ENCODE data around the gene NFX1. TPM values are rescaled to one million over a fixed set of nuclear protein-coding genes. Genes with fewer than 3 reads are reported as not detected.

Gene NFX1
- total RNA-seq: 15.1 TPM

DNA sequence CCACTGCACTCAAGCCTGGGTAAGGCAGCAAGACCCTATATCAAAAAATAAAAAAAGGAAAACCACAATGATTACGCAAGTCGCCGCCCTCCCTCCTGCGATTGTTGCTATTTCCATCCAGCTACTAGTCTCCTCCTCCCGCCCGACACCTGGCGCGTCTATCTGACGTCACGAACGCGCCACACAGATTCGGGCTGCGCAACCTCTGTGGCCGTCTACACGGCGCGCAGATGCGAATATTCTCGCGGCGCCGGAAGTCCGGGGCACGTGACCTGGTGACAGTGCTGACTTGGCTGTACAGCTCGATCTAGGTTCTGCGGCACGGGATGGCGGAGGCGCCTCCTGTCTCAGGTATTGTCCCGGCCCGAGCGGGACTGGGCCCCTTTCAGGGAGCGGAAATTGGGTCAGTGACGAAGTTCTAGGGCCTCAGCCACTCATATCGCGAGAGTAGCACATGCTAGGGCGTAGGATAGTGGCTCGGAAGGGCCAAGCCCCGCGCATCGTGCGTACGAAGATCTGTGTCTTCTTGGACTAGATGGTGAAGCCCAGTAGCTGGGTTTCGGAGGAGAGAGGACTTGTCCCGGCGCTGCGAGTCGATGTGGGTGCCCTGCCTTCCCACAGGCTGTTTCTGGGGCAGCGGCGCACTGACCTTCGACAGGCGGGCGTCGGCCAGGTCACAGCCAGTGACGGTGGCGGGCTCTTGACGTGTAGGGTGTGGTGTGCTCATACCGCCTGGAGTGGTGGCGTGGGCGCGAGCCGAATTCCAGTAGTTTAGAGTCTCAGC lies at the start of gene NFX1:
Gene NFX1 (plus strand): TSS at position 270 of the 784 bp plus-strand sequence. CDS start 57 bp downstream, at position 327.
- peak within 1 kb of the TSS; percentile 96 to 100 (median 98) for H3K4me3 ChIP-seq (ENCODE audit: low read length in 3 of 3)
- H3K4me1 ChIP-seq (ENCODE audit: control insufficient read depth in 3 of 3, insufficient read depth in 3 of 3, low read length in 3 of 3): peaks cover 30 to 62% (median 32%) of the 10 kb centered on the region in 3 donors
- peaks cover 4 to 7% (median 7%) of the 10 kb centered on the region in 3 donors for H3K36me3 ChIP-seq (ENCODE audit: control insufficient read depth in 3 of 3, insufficient read depth in 3 of 3, low read length in 3 of 3)

GRCh38 chr9:33241298-33241697 lies 49.0 kb upstream of the NFX1 start:
- Histone ChIP-seq H3K4me3 (ENCODE audit: low read length in 3 of 3) (no peak overlapping the region), H3K27me3 (ENCODE audit: control insufficient read depth in 3 of 3, insufficient read depth in 3 of 3, low read length in 3 of 3) (peaks cover 0 to under 1% (median 0%) of the 10 kb centered on the region in 3 donors), H3K9me3 (ENCODE audit: control insufficient read depth in 3 of 3, low read length in 3 of 3) (no peaks in the 10 kb centered on the region), H3K36me3 (ENCODE audit: control insufficient read depth in 3 of 3, insufficient read depth in 3 of 3, low read length in 3 of 3) (no peaks in the 10 kb centered on the region), H3K9ac (ENCODE audit: low read depth in 1 of 3, low read length in 3 of 3) (no peak overlapping the region), H3K4me1 (ENCODE audit: control insufficient read depth in 3 of 3, insufficient read depth in 3 of 3, low read length in 3 of 3) (peaks cover 12 to 20% (median 13%) of the 10 kb centered on the region in 3 donors), H3K27ac (ENCODE audit: low read depth, low read length) (no peak overlapping the region)

More for the DNA sequence above, at the start of gene NFX1:
- H3K27ac ChIP-seq (ENCODE audit: low read depth, low read length): peak within 1 kb of the TSS; percentile 99
- peak within 1 kb of the TSS; percentile 99 to 100 (median 99) for H3K9ac ChIP-seq (ENCODE audit: low read depth in 1 of 3, low read length in 3 of 3)
- H3K9me3 ChIP-seq (ENCODE audit: control insufficient read depth in 3 of 3, low read length in 3 of 3): no peaks in the 10 kb centered on the region
- no peaks in the 10 kb centered on the region for H3K27me3 ChIP-seq (ENCODE audit: control insufficient read depth in 3 of 3, insufficient read depth in 3 of 3, low read length in 3 of 3)

DNA sequence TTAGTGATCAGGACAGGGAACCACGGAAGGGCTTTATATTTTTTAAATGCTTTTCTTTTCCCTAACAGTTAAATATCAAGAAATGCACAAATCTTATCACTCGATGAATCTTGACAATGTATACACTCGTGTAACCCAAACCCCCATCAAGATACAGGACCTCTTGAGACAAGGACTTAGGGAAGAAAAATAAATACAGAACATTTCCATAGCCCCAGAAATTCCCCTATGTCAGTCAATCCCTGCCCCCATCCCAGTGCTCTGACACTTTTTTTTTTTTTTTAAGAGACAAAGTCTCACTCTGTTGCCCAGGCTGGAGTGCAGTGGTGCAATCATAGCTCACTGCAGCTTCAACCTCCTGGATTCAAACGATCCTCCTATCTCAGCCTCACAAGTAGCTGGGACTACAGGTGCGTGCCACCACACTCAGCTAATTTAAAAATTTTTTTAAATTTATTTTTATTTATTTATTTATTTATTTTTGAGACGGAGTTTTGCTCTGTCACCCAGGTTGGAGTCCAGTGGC lies 47.6 kb upstream of the NFX1 start:
- Histone ChIP-seq H3K4me1 (ENCODE audit: control insufficient read depth in 3 of 3, insufficient read depth in 3 of 3, low read length in 3 of 3) (peaks cover 12 to 20% (median 13%) of the 10 kb centered on the region in 3 donors), H3K36me3 (ENCODE audit: control insufficient read depth in 3 of 3, insufficient read depth in 3 of 3, low read length in 3 of 3) (peaks cover 0 to under 1% (median 0%) of the 10 kb centered on the region in 3 donors), H3K9me3 (ENCODE audit: control insufficient read depth in 3 of 3, low read length in 3 of 3) (no peaks in the 10 kb centered on the region), H3K4me3 (ENCODE audit: low read length in 3 of 3) (no peak overlapping the region), H3K27ac (ENCODE audit: low read depth, low read length) (no peak overlapping the region), H3K27me3 (ENCODE audit: control insufficient read depth in 3 of 3, insufficient read depth in 3 of 3, low read length in 3 of 3) (no peaks in the 10 kb centered on the region), H3K9ac (ENCODE audit: low read depth in 1 of 3, low read length in 3 of 3) (no peak overlapping the region)

GRCh38 chr9:33244137-33244784 lies 46.1 kb upstream of the NFX1 start:
- Histone ChIP-seq H3K9me3 (ENCODE audit: control insufficient read depth in 3 of 3, low read length in 3 of 3) (no peaks in the 10 kb centered on the region), H3K9ac (ENCODE audit: low read depth in 1 of 3, low read length in 3 of 3) (no peak overlapping the region), H3K4me1 (ENCODE audit: control insufficient read depth in 3 of 3, insufficient read depth in 3 of 3, low read length in 3 of 3) (peaks cover 12 to 18% (median 12%) of the 10 kb centered on the region in 3 donors), H3K27me3 (ENCODE audit: control insufficient read depth in 3 of 3, insufficient read depth in 3 of 3, low read length in 3 of 3) (no peaks in the 10 kb centered on the region), H3K36me3 (ENCODE audit: control insufficient read depth in 3 of 3, insufficient read depth in 3 of 3, low read length in 3 of 3) (peaks cover 2 to 10% (median 9%) of the 10 kb centered on the region in 3 donors), H3K27ac (ENCODE audit: low read depth, low read length) (no peak overlapping the region), H3K4me3 (ENCODE audit: low read length in 3 of 3) (no peak overlapping the region)

GRCh38 chr9:33245341-33245740 lies 45.0 kb upstream of the NFX1 start:
- no peaks in the 10 kb centered on the region for H3K9me3 ChIP-seq (ENCODE audit: control insufficient read depth in 3 of 3, low read length in 3 of 3)
- H3K4me1 ChIP-seq (ENCODE audit: control insufficient read depth in 3 of 3, insufficient read depth in 3 of 3, low read length in 3 of 3): peaks cover 1 to 7% (median 3%) of the 10 kb centered on the region in 3 donors
- H3K9ac ChIP-seq (ENCODE audit: low read depth in 1 of 3, low read length in 3 of 3): no peak overlapping the region
- H3K27ac ChIP-seq (ENCODE audit: low read depth, low read length): no peak overlapping the region
- H3K4me3 ChIP-seq (ENCODE audit: low read length in 3 of 3): no peak overlapping the region
- peaks cover 3 to 18% (median 12%) of the 10 kb centered on the region in 3 donors for H3K36me3 ChIP-seq (ENCODE audit: control insufficient read depth in 3 of 3, insufficient read depth in 3 of 3, low read length in 3 of 3)
- H3K27me3 ChIP-seq (ENCODE audit: control insufficient read depth in 3 of 3, insufficient read depth in 3 of 3, low read length in 3 of 3): no peaks in the 10 kb centered on the region

DNA sequence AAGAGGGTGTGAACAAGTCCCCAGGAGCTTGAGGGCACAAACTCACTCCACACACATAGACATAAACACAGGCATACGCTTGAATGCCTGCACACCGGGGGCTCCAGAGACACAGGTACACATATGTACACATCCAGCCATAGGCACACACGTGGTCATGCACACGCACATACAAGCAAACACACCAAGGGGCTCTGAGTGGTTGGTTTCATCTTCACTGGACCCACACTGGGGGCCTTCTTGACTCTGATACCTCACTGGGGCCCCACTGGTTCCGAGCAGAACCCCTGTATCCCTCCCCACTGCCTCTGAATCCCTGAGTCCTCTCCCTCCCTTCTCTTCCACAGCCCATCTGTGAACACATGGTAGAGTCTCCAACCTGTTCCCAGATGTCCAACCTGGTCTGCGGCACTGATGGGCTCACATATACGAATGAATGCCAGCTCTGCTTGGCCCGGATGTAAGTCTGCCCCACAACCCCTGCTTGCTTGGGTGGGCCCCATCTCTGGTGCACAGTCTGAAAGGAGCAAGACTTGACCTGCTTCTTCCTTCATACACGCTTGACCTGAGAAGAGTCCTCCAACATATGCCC lies 44.0 kb upstream of the NFX1 start:
- Histone ChIP-seq H3K9me3 (ENCODE audit: control insufficient read depth in 3 of 3, low read length in 3 of 3) (no peaks in the 10 kb centered on the region), H3K27ac (ENCODE audit: low read depth, low read length) (no peak overlapping the region), H3K27me3 (ENCODE audit: control insufficient read depth in 3 of 3, insufficient read depth in 3 of 3, low read length in 3 of 3) (no peaks in the 10 kb centered on the region), H3K36me3 (ENCODE audit: control insufficient read depth in 3 of 3, insufficient read depth in 3 of 3, low read length in 3 of 3) (peaks cover 3 to 19% (median 15%) of the 10 kb centered on the region in 3 donors), H3K4me1 (ENCODE audit: control insufficient read depth in 3 of 3, insufficient read depth in 3 of 3, low read length in 3 of 3) (no peaks in the 10 kb centered on the region), H3K4me3 (ENCODE audit: low read length in 3 of 3) (no peak overlapping the region), H3K9ac (ENCODE audit: low read depth in 1 of 3, low read length in 3 of 3) (no peak overlapping the region)

DNA sequence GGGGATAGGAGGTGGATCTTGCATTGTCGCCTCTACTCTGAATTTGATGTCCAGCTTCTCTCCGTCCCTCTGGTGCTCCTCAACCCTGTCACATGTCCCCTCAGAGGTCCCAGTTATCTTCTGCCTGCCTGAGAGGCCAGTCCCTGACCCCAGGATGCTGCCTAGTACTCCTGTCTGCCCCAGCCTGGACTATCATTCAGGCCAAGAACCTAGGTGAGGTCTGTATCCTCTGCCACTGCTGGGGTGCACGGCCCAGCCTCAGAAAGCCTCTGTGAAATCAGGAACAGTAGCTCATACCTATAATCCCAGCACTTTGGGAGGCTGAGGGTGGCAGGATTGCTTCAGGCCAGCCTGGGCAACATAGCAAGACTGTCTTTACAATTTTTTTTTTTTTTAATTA lies 41.7 kb upstream of the NFX1 start:
- Histone ChIP-seq H3K9ac (ENCODE audit: low read depth in 1 of 3, low read length in 3 of 3) (no peak overlapping the region), H3K9me3 (ENCODE audit: control insufficient read depth in 3 of 3, low read length in 3 of 3) (no peaks in the 10 kb centered on the region), H3K4me1 (ENCODE audit: control insufficient read depth in 3 of 3, insufficient read depth in 3 of 3, low read length in 3 of 3) (no peaks in the 10 kb centered on the region), H3K27ac (ENCODE audit: low read depth, low read length) (no peak overlapping the region), H3K27me3 (ENCODE audit: control insufficient read depth in 3 of 3, insufficient read depth in 3 of 3, low read length in 3 of 3) (no peaks in the 10 kb centered on the region), H3K4me3 (ENCODE audit: low read length in 3 of 3) (no peak overlapping the region), H3K36me3 (ENCODE audit: control insufficient read depth in 3 of 3, insufficient read depth in 3 of 3, low read length in 3 of 3) (peaks cover 17 to 30% (median 27%) of the 10 kb centered on the region in 3 donors)

DNA sequence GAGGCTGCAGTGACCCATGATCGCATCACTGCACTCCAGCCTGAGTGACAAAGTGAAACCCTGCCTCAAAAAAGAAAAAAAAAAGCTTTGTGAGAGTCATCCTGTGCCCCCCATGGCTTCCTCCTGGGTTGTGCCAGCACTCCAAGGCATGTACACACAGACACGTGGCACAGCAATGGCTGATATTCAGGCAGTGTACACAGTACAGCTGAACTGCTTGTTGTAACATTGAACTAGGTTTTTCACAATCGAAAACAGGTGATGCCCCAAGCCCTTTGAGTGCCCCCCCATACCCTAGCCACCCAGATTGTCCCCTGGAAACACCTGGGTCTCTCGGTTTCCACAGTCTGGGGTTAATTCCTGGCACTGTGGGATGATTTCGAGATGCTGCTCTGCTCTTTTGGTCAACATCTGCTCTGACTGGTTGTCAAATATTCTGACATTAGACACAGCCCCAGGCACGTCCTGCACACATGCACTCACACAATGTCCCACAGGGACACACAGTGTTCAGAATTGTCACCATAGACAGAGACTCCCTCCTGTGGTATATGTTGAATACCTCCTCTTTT lies 41.1 kb upstream of the NFX1 start:
- Histone ChIP-seq H3K27me3 (ENCODE audit: control insufficient read depth in 3 of 3, insufficient read depth in 3 of 3, low read length in 3 of 3) (no peaks in the 10 kb centered on the region), H3K4me3 (ENCODE audit: low read length in 3 of 3) (no peak overlapping the region), H3K27ac (ENCODE audit: low read depth, low read length) (no peak overlapping the region), H3K9ac (ENCODE audit: low read depth in 1 of 3, low read length in 3 of 3) (peak overlapping the region in 1 of 3 donors; percentile 12), H3K36me3 (ENCODE audit: control insufficient read depth in 3 of 3, insufficient read depth in 3 of 3, low read length in 3 of 3) (peaks cover 18 to 31% (median 27%) of the 10 kb centered on the region in 3 donors), H3K9me3 (ENCODE audit: control insufficient read depth in 3 of 3, low read length in 3 of 3) (no peaks in the 10 kb centered on the region), H3K4me1 (ENCODE audit: control insufficient read depth in 3 of 3, insufficient read depth in 3 of 3, low read length in 3 of 3) (no peaks in the 10 kb centered on the region)

- no peaks in the 10 kb centered on the region for H3K9me3 ChIP-seq (ENCODE audit: control insufficient read depth in 3 of 3, low read length in 3 of 3)
- H3K9ac ChIP-seq (ENCODE audit: low read depth in 1 of 3, low read length in 3 of 3): no peak overlapping the region
- H3K27me3 ChIP-seq (ENCODE audit: control insufficient read depth in 3 of 3, insufficient read depth in 3 of 3, low read length in 3 of 3): no peaks in the 10 kb centered on the region
- no peak overlapping the region for H3K4me3 ChIP-seq (ENCODE audit: low read length in 3 of 3)
- H3K27ac ChIP-seq (ENCODE audit: low read depth, low read length): no peak overlapping the region
- H3K4me1 ChIP-seq (ENCODE audit: control insufficient read depth in 3 of 3, insufficient read depth in 3 of 3, low read length in 3 of 3): no peaks in the 10 kb centered on the region
- peaks cover 26 to 39% (median 35%) of the 10 kb centered on the region in 3 donors for H3K36me3 ChIP-seq (ENCODE audit: control insufficient read depth in 3 of 3, insufficient read depth in 3 of 3, low read length in 3 of 3)
These were observed 40.3 kb upstream of the NFX1 start for GRCh38 chr9:33249983-33250382.
